OCI-LY7 (cell line): Measurements from ENCODE around the gene CTBP2. TPM values are rescaled to one million over a fixed set of nuclear protein-coding genes. Genes with fewer than 3 reads are reported as not detected.

ENCODE experiments used
- BruUV-seq: library from RNA; stranded (reverse); fragments of 400-500 nt; replicated peaks from 2 replicates; lab custom pipeline; 2021; lab: Mats Ljungman, UMichigan
- CTCF ChIA-PET: fragments of 300-600 bp; sonication (Branson Sonifier 250); formaldehyde crosslinking; loops from one replicate; lab custom pipeline; 2022; ENCODE audit warnings: antibody characterized with exemption; ENCODE audit not compliant: unreplicated experiment; lab: Charles Lee
- POLR2A ChIA-PET: fragments of 300-600 bp; sonication (Branson Sonifier 250); formaldehyde crosslinking; loops from one replicate; lab custom pipeline; 2022; ENCODE audit warnings: antibody characterized with exemption; lab: Charles Lee
- DNase-seq: peaks from one replicate; pipeline ENCODE4 v3.0.0-alpha.2; 2015; ENCODE audit warnings: low spot score
- H2AFZ ChIP-seq: fragments of 200-600 bp; sonication (generic), shearing (Covaris generic); 2 replicates; pipeline ENCODE4 v1.6.1; 2014; ENCODE audit warnings: mild to moderate bottlenecking, antibody characterized with exemption, low read length, moderate library complexity
- H3K27ac ChIP-seq: fragments of 200-600 bp; sonication (generic); 2 replicates; pipeline ENCODE4 v1.5.1; 2014; ENCODE audit warnings: mixed run types, low read depth, mild to moderate bottlenecking, moderate library complexity, low read length, inconsistent platforms; ENCODE audit not compliant: poor library complexity, severe bottlenecking
- H3K36me3 ChIP-seq: fragments of 200-600 bp; sonication (generic); 2 replicates; pipeline ENCODE4 v1.6.1; 2014; ENCODE audit warnings: mild to moderate bottlenecking, antibody characterized with exemption, low read length, moderate library complexity, mixed read lengths; ENCODE audit not compliant: insufficient read depth
- H3K4me1 ChIP-seq: fragments of 200-600 bp; sonication (generic); 2 replicates; pipeline ENCODE4 v1.5.1; 2014; ENCODE audit warnings: mild to moderate bottlenecking, low read length; ENCODE audit not compliant: insufficient read depth, poor library complexity, severe bottlenecking
- H3K4me2 ChIP-seq: fragments of 200-600 bp; sonication (generic); 2 replicates; pipeline ENCODE4 v1.6.1; 2014; ENCODE audit warnings: mild to moderate bottlenecking, low read length
- H3K4me3 ChIP-seq: fragments of 200-600 bp; sonication (generic); 2 replicates; pipeline ENCODE4 v1.5.1; 2014; ENCODE audit warnings: mild to moderate bottlenecking, low read depth, low read length; ENCODE audit not compliant: poor library complexity, severe bottlenecking
- H3K79me2 ChIP-seq: fragments of 200-600 bp; sonication (generic); 2 replicates; pipeline ENCODE4 v1.6.1; 2016; ENCODE audit warnings: low read depth, mild to moderate bottlenecking, low read length, moderate library complexity, mixed read lengths; ENCODE audit not compliant: insufficient read depth
- H3K9me2 ChIP-seq: fragments of 200-600 bp; sonication (generic); 2 replicates; pipeline ENCODE4 v1.6.1; 2016; ENCODE audit warnings: mild to moderate bottlenecking, low read length, mixed read lengths; ENCODE audit not compliant: insufficient read depth
- H3K9me3 ChIP-seq: fragments of 200-600 bp; sonication (generic); 2 replicates; pipeline ENCODE4 v1.6.1; 2014; ENCODE audit warnings: mild to moderate bottlenecking, mixed run types, low read length, mixed read lengths
- H4K20me1 ChIP-seq: fragments of 200-600 bp; sonication (generic); 2 replicates; pipeline ENCODE4 v1.6.1; 2014; ENCODE audit warnings: mild to moderate bottlenecking, antibody characterized with exemption, low read length, moderate library complexity, mixed read lengths; ENCODE audit not compliant: insufficient read depth
- EZH2phosphoT487 ChIP-seq: fragments of 200-600 bp; sonication (generic); IDR thresholded peaks from 2 replicates; pipeline ENCODE4 v1.6.1; 2018; ENCODE audit warnings: low read depth, borderline replicate concordance, mild to moderate bottlenecking, mixed run types, antibody characterized with exemption, low read length, moderate library complexity, mixed read lengths
- intact Hi-C: fragments of 100-400 bp; cut with micrococcal nuclease; formaldehyde crosslinking; loops from one replicate; pipeline ENCODE4 v1.10.0; 2022; ENCODE audit not compliant: unreplicated experiment
- total RNA-seq, 2 experiments: library from RNA; depleted of rRNA in 1 of 2; stranded (reverse); fragments of >200 nt in 1 of 2; shearing (Covaris generic) in 1 of 2; gene quantifications; 2 replicates each; pipeline ENCODE4 v1.2.3, GENCODE V29; 2014 to 2022
- TF ChIP-seq, protein P1 (sequence below): fragments of 200-600 bp; sonication (generic); conservative IDR thresholded peaks from 2 replicates; pipeline ENCODE4 v1.5.1; 2014; ENCODE audit warnings: mild to moderate bottlenecking, antibody characterized with exemption, low read length, moderate library complexity, mixed read lengths

CTBP2 gene
- total RNA-seq, 2 experiments from 2014 or later = not detected

DNA sequence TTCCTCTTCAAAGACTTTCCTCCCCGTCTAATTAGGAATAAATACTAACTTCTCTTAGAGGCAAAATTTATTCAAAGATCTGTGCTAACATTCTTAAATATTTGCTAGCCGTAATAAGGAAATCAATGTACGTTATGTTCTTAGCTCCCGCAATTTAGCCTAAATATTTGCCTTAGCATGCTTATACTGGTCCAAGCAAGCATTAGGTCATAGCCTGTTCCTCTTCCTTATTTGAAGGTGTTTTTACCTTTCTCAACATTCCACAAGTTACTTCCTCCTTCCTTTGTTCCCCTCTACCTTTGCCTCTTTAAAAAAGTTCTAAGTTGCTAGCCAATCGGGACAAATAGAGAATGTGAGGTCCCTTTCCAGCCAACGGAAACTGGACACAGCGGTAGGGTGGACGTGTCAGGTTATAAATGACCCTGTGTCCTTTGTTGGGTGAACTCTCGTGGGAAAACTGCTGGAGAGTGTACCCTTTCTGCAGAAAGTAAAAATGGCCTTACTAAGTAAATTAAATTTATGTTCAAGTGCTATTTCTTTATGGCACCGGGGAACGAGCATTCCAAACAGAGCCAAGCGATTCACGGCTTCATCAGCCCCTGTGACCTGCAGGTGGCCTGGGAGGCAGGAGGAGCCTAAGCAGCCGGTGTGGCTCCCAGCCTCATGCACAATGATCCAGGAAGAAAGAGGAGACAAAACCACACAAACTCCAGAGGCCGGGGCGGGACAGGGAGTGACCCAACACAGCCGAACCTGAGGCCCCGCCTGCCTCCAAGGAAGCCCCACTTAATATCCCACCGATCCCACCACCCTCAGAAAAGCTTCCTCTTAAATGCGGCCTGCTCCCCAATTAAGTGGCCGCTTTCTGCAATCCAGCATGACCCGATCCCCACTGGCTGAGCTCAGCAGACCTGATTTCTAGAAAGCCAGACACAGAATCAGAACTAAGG is 151.4 kb downstream of the CTBP2 start:
- no peaks in the 10 kb centered on the region for H3K9me3 ChIP-seq
- H3K4me1 ChIP-seq = no peaks in the 10 kb centered on the region
- CTCF ChIA-PET = no interaction called here
- no peaks in the 10 kb centered on the region for H4K20me1 ChIP-seq
- no peaks in the 10 kb centered on the region for H3K9me2 ChIP-seq
- POLR2A ChIA-PET = interaction anchor here (0.5 kb wide), 1 partner anchor 496 kb away, joined by 3 read pairs; no protein-coding TSS in a partner anchor
- no TSS peak for BruUV-seq
- no peak overlapping the region for H3K27ac ChIP-seq
- no peak for TF ChIP-seq EZH2phosphoT487
- TF ChIP-seq, protein P1, sequence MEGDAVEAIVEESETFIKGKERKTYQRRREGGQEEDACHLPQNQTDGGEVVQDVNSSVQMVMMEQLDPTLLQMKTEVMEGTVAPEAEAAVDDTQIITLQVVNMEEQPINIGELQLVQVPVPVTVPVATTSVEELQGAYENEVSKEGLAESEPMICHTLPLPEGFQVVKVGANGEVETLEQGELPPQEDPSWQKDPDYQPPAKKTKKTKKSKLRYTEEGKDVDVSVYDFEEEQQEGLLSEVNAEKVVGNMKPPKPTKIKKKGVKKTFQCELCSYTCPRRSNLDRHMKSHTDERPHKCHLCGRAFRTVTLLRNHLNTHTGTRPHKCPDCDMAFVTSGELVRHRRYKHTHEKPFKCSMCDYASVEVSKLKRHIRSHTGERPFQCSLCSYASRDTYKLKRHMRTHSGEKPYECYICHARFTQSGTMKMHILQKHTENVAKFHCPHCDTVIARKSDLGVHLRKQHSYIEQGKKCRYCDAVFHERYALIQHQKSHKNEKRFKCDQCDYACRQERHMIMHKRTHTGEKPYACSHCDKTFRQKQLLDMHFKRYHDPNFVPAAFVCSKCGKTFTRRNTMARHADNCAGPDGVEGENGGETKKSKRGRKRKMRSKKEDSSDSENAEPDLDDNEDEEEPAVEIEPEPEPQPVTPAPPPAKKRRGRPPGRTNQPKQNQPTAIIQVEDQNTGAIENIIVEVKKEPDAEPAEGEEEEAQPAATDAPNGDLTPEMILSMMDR = no peak
- H3K79me2 ChIP-seq = no peaks in the 10 kb centered on the region
- no peak overlapping the region for H3K4me2 ChIP-seq
- H2AFZ ChIP-seq = no peak overlapping the region
- no peaks in the 10 kb centered on the region for H3K36me3 ChIP-seq
- DNase-seq = no peak
- intact Hi-C loops = no loop called here
- no peak overlapping the region for H3K4me3 ChIP-seq

DNA sequence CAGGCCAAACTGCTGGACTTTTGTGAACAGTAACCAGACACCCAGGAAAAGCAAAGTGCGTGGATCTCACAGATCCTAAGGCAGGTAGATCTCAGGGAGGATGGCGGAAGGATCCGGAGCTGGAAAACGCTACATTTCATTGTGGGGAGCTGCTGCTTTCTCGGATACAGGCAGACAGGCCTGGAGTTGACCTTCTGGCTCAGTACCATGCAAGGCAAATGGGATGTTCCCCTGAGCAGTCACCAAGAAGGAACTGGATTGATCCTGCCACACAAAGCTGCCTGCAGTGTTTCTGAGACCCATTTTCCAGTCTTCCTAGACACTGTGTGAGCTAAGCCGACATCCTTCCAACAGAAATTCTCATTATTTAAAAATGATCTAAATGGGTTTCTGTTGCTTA is 152.9 kb downstream of the CTBP2 start:
- Histone ChIP-seq H3K79me2 (no peaks in the 10 kb centered on the region), H4K20me1 (no peaks in the 10 kb centered on the region), H3K36me3 (no peaks in the 10 kb centered on the region), H3K9me3 (no peaks in the 10 kb centered on the region), H3K9me2 (no peaks in the 10 kb centered on the region), H3K4me2 (no peak overlapping the region), H3K27ac (no peak overlapping the region), H2AFZ (no peak overlapping the region), H3K4me1 (no peaks in the 10 kb centered on the region), H3K4me3 (no peak overlapping the region)
- ChIA-PET POLR2A (interaction anchor here (0.5 kb wide), 1 partner anchor 464 kb away, joined by 3 read pairs; no protein-coding TSS in a partner anchor), CTCF (no interaction called here)
- DNase-seq = no peak
- BruUV-seq = no TSS peak
- intact Hi-C loops = no loop called here
- TF ChIP-seq, protein P1 = no peak
- no peak for TF ChIP-seq EZH2phosphoT487
